ENCODE results near the gene SPDL1. TPM values are rescaled to one million over a fixed set of nuclear protein-coding genes. Genes with fewer than 3 reads are reported as not detected.

SPDL1 gene
- total and polyA plus RNA-seq, 2 of the 8 experiments (the other 6 are each of a cell fraction or from before 2014, with no cell fraction given), result 16.9 to 44.5 TPM

DNA sequence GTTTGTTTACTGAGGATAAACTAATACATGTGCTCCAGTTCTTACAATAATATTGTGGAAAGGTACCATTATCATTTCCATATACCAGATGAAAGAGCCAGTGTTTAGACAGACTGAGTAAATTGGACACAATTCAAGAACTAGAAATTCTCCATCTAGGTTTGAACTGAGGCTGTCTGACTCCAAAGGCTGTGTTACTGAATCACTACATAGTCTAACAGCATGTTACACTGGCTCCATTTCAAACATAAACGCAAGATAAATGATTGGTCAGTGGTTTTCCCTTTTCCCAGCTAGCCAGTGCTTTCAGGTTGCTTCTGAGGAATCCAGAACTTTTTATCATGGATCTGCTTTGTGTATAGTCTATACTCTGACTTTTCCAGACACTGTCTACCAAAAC is 8.1 kb downstream of the SPDL1 start:
- H3K27ac ChIP-seq (ENCODE audit: low read depth, low read length), result no peak overlapping the region
- 25% methylated on average over 1 of the region's 1 CpG; no CpG with 5 or more reads in 1 of the 2 experiments for WGBS, 2 experiments (ENCODE audit: extremely low coverage in 1 of 2, insufficient coverage in 1 of 2, insufficient read length in 1 of 2, insufficient replicate concordance in 2 of 2, low coverage in 1 of 2, low lambda C conversion rate in 2 of 2, missing lambda C conversion rate in 1 of 2)
- POLR2A ChIA-PET (ENCODE audit: partially characterized antibody), result interaction anchor here (1.2 kb wide), 1 partner anchor 8 kb away, joined by 4 read pairs; the partner anchor contains the start of gene SPDL1
- peaks cover 0 to 14% of the 10 kb centered on the region in 2 experiments; a peak in 2 of 4 replicates for H3K79me2 ChIP-seq (ENCODE audit: control insufficient read depth in 1 of 2, insufficient read depth in 2 of 2, low read length in 2 of 2)
- H2BK120ac ChIP-seq (replicated peaks; ENCODE audit: low read depth, low read length), result no peak overlapping the region
- H2BK12ac ChIP-seq (ENCODE audit: low read depth, low read length), result no peak overlapping the region
- no peak overlapping the region for H3K56ac ChIP-seq (replicated peaks; ENCODE audit: insufficient read length, low read depth, low read length)
- H3K4ac ChIP-seq (replicated peaks; ENCODE audit: insufficient read length, low read depth, low read length), result no peak overlapping the region
- FAIRE-seq (no peak), DNase-seq (ENCODE audit: low read depth in 1 of 2, low spot score in 2 of 2) (no peak)
- no peak overlapping the region for H3K23ac ChIP-seq (ENCODE audit: insufficient read length)
- peaks cover 26 to 80% (median 63%) of the 10 kb centered on the region in 4 experiments for H3K36me3 ChIP-seq (ENCODE audit: control insufficient read depth in 2 of 4, insufficient read depth in 4 of 4, low read length in 3 of 4)
- CTCF ChIA-PET (ENCODE audit: partially characterized antibody), result no interaction called here
- no peak overlapping the region for H3K18ac ChIP-seq (ENCODE audit: extremely low read depth, low read length)
- no peaks in the 10 kb centered on the region for H3K23me2 ChIP-seq (ENCODE audit: low read depth, low read length)
- no peaks in the 10 kb centered on the region for H3K9me3 ChIP-seq (ENCODE audit: insufficient read depth in 2 of 2, low read depth in 1 of 2, low read length in 1 of 2)
- H2BK20ac ChIP-seq (ENCODE audit: low read length), result no peak overlapping the region
- no peak overlapping the region for H4K5ac ChIP-seq (ENCODE audit: insufficient read length, low read depth, low read length)
- H4K8ac ChIP-seq (ENCODE audit: extremely low read depth, insufficient read depth, low read length), result no peak overlapping the region
- no peak overlapping the region for H2AFZ ChIP-seq (ENCODE audit: low read length)
- peaks cover 2% of the 10 kb centered on the region in 2 experiments for H4K20me1 ChIP-seq (replicated peaks in 1 of 2; ENCODE audit: control insufficient read depth in 1 of 2, insufficient read depth in 2 of 2, low read length in 2 of 2)
- no peak overlapping the region for H3K4me2 ChIP-seq (ENCODE audit: insufficient read depth in 1 of 2, low read depth in 2 of 2, low read length in 2 of 2)
- no peak overlapping the region for H2AK5ac ChIP-seq (ENCODE audit: low read depth, low read length)
- no peaks in the 10 kb centered on the region; the same call in 1 of the 2 replicates for H3K79me1 ChIP-seq (ENCODE audit: low read depth, low read length)
- H3K4me3 ChIP-seq (ENCODE audit: extremely low read depth in 1 of 4, insufficient read depth in 2 of 4, low read depth in 3 of 4, low read length in 4 of 4), result no peak overlapping the region
- H3K27me3 ChIP-seq (replicated peaks in 1 of 4; ENCODE audit: control insufficient read depth in 3 of 4, extremely low read depth in 1 of 4, insufficient read depth in 3 of 4, low read length in 3 of 4), result no peaks in the 10 kb centered on the region
- H3K14ac ChIP-seq (ENCODE audit: insufficient read length), result no peak overlapping the region
- H4K91ac ChIP-seq (replicated peaks; ENCODE audit: insufficient read length, low read length), result no peak overlapping the region
- no peak overlapping the region for H2BK5ac ChIP-seq (ENCODE audit: low read depth, low read length)
- H2BK15ac ChIP-seq (ENCODE audit: low read length), result no peak overlapping the region
- no peak overlapping the region for H3K9ac ChIP-seq (replicated peaks in 1 of 4; ENCODE audit: extremely low read depth in 1 of 4, low read depth in 3 of 4, low read length in 3 of 4)
- H3K4me1 ChIP-seq (replicated peaks in 1 of 4; ENCODE audit: control insufficient read depth in 3 of 4, insufficient read depth in 4 of 4, low read length in 3 of 4), result no peaks in the 10 kb centered on the region
- no peak for TF ChIP-seq TEAD4 (IDR thresholded peaks at IDR 0.05; ENCODE audit: low read depth, low read length)
- TF ChIP-seq CREB1 (IDR thresholded peaks at IDR 0.05), result no peak
- TF ChIP-seq BACH1 (IDR thresholded peaks at IDR 0.05; ENCODE audit: low read length), result no peak
- no peak for TF ChIP-seq RFX5 (IDR thresholded peaks at IDR 0.05; ENCODE audit: borderline replicate concordance, low read depth, low read length)
- no peak for TF ChIP-seq BRCA1 (IDR thresholded peaks at IDR 0.05; ENCODE audit: low read depth, low read length)
- TF ChIP-seq, protein P1, sequence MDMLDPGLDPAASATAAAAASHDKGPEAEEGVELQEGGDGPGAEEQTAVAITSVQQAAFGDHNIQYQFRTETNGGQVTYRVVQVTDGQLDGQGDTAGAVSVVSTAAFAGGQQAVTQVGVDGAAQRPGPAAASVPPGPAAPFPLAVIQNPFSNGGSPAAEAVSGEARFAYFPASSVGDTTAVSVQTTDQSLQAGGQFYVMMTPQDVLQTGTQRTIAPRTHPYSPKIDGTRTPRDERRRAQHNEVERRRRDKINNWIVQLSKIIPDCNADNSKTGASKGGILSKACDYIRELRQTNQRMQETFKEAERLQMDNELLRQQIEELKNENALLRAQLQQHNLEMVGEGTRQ (IDR thresholded peaks at IDR 0.05; ENCODE audit: low read length), result no peak
- TF ChIP-seq, protein P2, sequence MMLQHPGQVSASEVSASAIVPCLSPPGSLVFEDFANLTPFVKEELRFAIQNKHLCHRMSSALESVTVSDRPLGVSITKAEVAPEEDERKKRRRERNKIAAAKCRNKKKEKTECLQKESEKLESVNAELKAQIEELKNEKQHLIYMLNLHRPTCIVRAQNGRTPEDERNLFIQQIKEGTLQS (IDR thresholded peaks at IDR 0.05; ENCODE audit: insufficient read depth, low read depth, low read length), result no peak
- TF ChIP-seq HDAC2 (IDR thresholded peaks at IDR 0.05; ENCODE audit: borderline replicate concordance in 1 of 2, low read depth in 2 of 2, low read length in 2 of 2), result no peak
- TF ChIP-seq RAD21 (IDR thresholded peaks at IDR 0.05 in 1 of 2, conservative IDR thresholded peaks at IDR 0.05 in 1 of 2; ENCODE audit: low read depth in 2 of 2, low read length in 2 of 2), result no peak
- TF ChIP-seq KDM5A (IDR thresholded peaks at IDR 0.05; ENCODE audit: low read length), result no peak
- TF ChIP-seq EZH2 (IDR thresholded peaks at IDR 0.05; ENCODE audit: low read depth, low read length, severe bottlenecking), result no peak
- TF ChIP-seq SAP30 (IDR thresholded peaks at IDR 0.05; ENCODE audit: insufficient read depth, insufficient replicate concordance, low read length), result no peak
